ENCODE data around the gene PDE6D.

The PDE6D gene

DNA sequence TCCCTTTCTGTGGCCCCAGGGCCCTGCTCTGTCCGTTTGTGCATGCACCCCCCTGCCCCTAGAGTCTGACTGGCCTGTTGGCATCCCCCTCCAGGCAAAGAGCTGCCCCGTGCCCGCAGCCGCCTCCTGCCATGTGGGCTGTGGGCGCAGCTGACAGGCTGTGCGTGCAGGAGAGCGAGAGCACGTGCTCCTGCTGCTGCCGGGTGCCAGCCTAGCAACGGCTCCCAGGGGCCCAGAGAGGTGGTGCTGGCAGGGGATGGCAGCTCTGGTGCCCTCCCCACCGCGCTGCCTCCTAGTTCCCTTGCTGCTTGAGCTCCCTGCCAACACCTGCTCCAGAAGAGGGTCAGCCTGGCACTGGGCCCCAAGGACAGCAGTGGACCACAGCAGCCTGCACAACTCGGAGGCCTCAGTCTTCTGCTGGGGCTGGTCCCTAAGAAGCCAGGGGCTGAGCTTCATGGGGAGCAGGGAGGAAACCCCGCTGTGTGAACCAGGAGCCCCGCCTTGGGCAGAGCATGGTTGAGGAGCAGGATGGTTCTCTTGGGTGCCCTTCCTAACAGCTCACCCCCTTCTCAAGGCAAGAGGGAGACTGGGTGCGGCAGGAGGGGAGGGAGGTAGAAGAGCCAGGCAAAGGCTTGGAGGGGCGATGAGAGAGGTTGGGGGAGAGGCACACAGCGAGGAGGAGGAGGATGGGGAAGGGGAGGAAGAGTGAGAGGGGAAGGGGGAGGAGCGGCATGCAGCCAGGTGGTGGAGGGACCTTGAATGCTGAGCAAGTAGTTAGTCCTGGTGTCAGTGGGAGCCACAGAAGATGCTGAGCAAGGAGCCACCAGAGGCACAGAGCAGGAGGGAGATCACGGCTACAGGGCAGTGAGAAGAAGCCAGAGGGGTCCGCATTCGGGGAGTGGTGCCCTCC, 96.5 kb downstream of the PDE6D start:
- Histone ChIP-seq H3K4me3 (replicated peaks; ENCODE audit: low read depth, low read length) (no peak overlapping the region), H3K27me3 (replicated peaks; ENCODE audit: control insufficient read depth, insufficient read depth, low read length) (no peaks in the 10 kb centered on the region), H3K36me3 (ENCODE audit: control insufficient read depth, insufficient read depth, low read length) (no peaks in the 10 kb centered on the region)
- TF ChIP-seq, protein P1, sequence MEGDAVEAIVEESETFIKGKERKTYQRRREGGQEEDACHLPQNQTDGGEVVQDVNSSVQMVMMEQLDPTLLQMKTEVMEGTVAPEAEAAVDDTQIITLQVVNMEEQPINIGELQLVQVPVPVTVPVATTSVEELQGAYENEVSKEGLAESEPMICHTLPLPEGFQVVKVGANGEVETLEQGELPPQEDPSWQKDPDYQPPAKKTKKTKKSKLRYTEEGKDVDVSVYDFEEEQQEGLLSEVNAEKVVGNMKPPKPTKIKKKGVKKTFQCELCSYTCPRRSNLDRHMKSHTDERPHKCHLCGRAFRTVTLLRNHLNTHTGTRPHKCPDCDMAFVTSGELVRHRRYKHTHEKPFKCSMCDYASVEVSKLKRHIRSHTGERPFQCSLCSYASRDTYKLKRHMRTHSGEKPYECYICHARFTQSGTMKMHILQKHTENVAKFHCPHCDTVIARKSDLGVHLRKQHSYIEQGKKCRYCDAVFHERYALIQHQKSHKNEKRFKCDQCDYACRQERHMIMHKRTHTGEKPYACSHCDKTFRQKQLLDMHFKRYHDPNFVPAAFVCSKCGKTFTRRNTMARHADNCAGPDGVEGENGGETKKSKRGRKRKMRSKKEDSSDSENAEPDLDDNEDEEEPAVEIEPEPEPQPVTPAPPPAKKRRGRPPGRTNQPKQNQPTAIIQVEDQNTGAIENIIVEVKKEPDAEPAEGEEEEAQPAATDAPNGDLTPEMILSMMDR (IDR thresholded peaks at IDR 0.05; ENCODE audit: insufficient read depth, low read length, poor library complexity, severe bottlenecking): no peak
- no peak for DNase-seq (ENCODE audit: extremely low read depth, insufficient read length)

DNA sequence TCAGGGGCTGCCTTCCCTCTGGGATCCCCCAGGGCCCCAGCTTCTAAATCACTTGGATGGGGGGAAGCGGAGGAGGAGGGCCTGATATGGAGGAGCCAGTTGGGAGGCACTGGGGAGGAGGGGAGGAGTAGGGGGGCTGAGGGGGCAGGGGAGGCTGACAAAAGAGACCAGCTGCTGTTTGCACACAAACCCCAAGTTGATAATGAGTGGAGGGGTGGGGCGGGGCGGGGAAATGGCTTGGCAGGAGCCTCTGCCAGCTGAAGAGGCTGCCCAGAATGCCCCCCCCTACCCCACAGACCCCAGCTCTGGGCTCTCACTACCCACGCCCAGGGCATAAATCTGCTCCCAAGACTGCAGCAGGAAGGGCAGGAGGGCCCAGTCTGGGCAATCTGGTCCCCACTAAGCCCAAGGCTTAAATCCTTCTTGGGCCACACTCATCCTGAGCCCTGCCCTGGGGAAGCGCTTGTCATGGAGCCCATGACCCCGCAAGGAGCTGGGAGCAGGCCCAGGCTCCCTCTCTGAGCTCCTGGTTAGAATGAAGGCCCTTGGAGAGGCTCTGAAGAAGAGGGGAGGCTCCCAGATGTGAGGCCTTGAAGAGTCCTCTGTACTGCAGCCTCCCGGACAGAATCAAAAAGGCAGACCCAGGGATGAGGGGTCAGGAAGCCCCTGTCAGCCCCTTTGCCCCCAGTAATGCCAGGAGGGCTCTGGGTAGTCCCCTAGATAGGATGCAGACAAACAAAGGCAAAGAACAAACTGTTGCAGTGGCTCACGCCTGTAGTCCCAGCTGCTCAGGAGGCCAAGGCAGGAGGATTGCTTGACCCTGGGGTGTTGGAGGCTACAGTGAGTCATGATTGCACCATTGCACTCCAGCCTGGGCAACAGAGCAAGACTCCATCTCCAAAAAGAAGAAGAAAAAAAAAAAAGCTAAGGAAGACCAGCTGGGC, 97.5 kb downstream of the PDE6D start:
- no peak for DNase-seq (ENCODE audit: extremely low read depth, insufficient read length)
- no peaks in the 10 kb centered on the region for H3K36me3 ChIP-seq (ENCODE audit: control insufficient read depth, insufficient read depth, low read length)
- TF ChIP-seq, protein P1 (IDR thresholded peaks at IDR 0.05; ENCODE audit: insufficient read depth, low read length, poor library complexity, severe bottlenecking): no peak
- H3K4me3 ChIP-seq (replicated peaks; ENCODE audit: low read depth, low read length): no peak overlapping the region
- H3K27me3 ChIP-seq (replicated peaks; ENCODE audit: control insufficient read depth, insufficient read depth, low read length): no peaks in the 10 kb centered on the region

DNA sequence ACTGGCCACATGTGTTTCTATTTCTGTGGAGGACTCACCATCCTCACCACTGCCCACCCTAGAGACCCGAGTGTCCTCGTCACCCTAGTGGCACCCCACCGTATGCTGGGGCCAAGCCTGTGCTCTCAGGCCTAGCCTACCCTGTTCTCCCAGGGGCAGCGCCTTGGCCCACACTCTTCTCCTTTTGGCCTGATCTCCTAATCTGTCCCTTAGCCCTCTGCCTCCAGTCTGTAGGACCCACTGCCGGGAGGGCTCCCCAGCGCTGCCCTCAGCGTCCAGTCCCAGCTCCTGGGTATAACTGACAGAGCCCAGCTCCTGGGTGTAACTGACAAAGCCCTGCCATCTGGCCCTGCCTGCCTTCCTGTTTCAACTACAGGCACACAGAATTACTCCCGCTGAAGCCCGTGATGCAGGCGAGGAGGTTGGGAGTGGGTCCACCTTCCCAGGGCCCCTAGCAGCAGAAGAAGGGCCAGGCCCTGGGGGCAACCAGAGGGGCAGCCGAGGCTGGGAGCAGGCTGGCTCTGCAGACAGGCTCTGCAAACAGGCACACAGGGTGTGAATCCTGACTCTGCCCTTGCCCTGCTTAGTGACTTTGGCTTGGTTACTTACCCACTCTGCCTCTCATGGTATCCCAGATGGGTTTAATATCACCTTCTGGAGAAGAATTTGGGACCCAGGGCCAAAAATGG, 98.3 kb downstream of the PDE6D start:
- DNase-seq (ENCODE audit: extremely low read depth, insufficient read length): no peak
- Histone ChIP-seq H3K4me3 (replicated peaks; ENCODE audit: low read depth, low read length) (no peak overlapping the region), H3K36me3 (ENCODE audit: control insufficient read depth, insufficient read depth, low read length) (no peaks in the 10 kb centered on the region), H3K27me3 (replicated peaks; ENCODE audit: control insufficient read depth, insufficient read depth, low read length) (no peaks in the 10 kb centered on the region)
- TF ChIP-seq, protein P1 (IDR thresholded peaks at IDR 0.05; ENCODE audit: insufficient read depth, low read length, poor library complexity, severe bottlenecking): no peak

All from GM06990 (cell line).